NCI-H1694 treated with DMSO at 0.1 percent for 48 hours (cell line): ENCODE measurements around the gene SUPT6H.
"Not testable (repeated sequence)": the region's sequence is repeated elsewhere in the genome, so short reads cannot be mapped to it uniquely, and the experiment has no call there.

Experiments
- DNase-seq: peaks from one replicate; lab custom pipeline; 2025; lab: John Stamatoyannopoulos, UW

Gene SUPT6H

GRCh38 chr17:28648698-28649097 is 13.3 kb upstream of the SUPT6H start:
- no peak for DNase-seq

GRCh38 chr17:28655160-28655559 is 6.8 kb upstream of the SUPT6H start:
- DNase-seq = no peak

- no peak for DNase-seq
These were observed 4.2 kb upstream of the SUPT6H start for GRCh38 chr17:28657756-28658155.

- not testable (repeated sequence) for DNase-seq
These were observed 3.7 kb upstream of the SUPT6H start for GRCh38 chr17:28658342-28658741.

GRCh38 chr17:28658766-28659496 is 3.1 kb upstream of the SUPT6H start:
- not testable (repeated sequence) for DNase-seq

- DNase-seq = not testable (repeated sequence)
These were observed 2.5 kb upstream of the SUPT6H start for GRCh38 chr17:28659497-28659881.

GRCh38 chr17:28662527-28662829 is 473 bp downstream of the SUPT6H start:
- DNase-seq = no peak

GRCh38 chr17:28663723-28664122 is 1.7 kb downstream of the SUPT6H start:
- no peak for DNase-seq

- DNase-seq = no peak
These were observed 4.0 kb downstream of the SUPT6H start for GRCh38 chr17:28665994-28666393.

- no peak for DNase-seq
These were observed 5.9 kb downstream of the SUPT6H start for GRCh38 chr17:28667870-28668269.

- no peak for DNase-seq
These were observed 7.9 kb downstream of the SUPT6H start for GRCh38 chr17:28669918-28670317.

- no peak for DNase-seq
These were observed 13.5 kb downstream of the SUPT6H start for GRCh38 chr17:28675490-28675889.

GRCh38 chr17:28675980-28676379 is 14.0 kb downstream of the SUPT6H start:
- DNase-seq = peak; percentile 4

- no peak for DNase-seq
These were observed 20.6 kb downstream of the SUPT6H start for GRCh38 chr17:28682655-28683054.

- no peak for DNase-seq
These were observed 23.0 kb downstream of the SUPT6H start for GRCh38 chr17:28684963-28685362.

- DNase-seq = no peak
These were observed 23.4 kb downstream of the SUPT6H start for GRCh38 chr17:28685366-28685765.

GRCh38 chr17:28686296-28686695 is 24.3 kb downstream of the SUPT6H start:
- no peak for DNase-seq

- DNase-seq = no peak
These were observed 26.5 kb downstream of the SUPT6H start for GRCh38 chr17:28688481-28688880.

- DNase-seq = no peak
These were observed 27.0 kb downstream of the SUPT6H start for GRCh38 chr17:28689011-28689410.

- DNase-seq = no peak
These were observed 31.9 kb downstream of the SUPT6H start for GRCh38 chr17:28693869-28694268.

GRCh38 chr17:28698253-28698941 is 36.4 kb downstream of the SUPT6H start:
- DNase-seq = no peak

- no peak for DNase-seq
These were observed 38.3 kb downstream of the SUPT6H start for GRCh38 chr17:28700278-28700677.

GRCh38 chr17:28700830-28701492 is 39.0 kb downstream of the SUPT6H start:
- DNase-seq = no peak
